SK-N-SH treated with all-trans-retinoic acid at 6 μM for 48 hours (cell line): ENCODE data around the gene CACNA2D4.

Source experiments
- BACH2 ChIP-seq: fragments of 250-450 bp; sonication (Bioruptor Pico); IDR thresholded peaks from 2 replicates; pipeline ENCODE4 v1.9.0; 2021; ENCODE audit warnings: mild to moderate bottlenecking, borderline replicate concordance
- GLIS3 ChIP-seq: fragments of 250-450 bp; sonication (Bioruptor Pico); IDR thresholded peaks from 2 replicates; pipeline ENCODE4 v1.5.0; 2020; ENCODE audit warnings: mild to moderate bottlenecking, moderate library complexity
- PPARA ChIP-seq: fragments of 250-450 bp; sonication (Bioruptor Pico); IDR thresholded peaks from 2 replicates; pipeline ENCODE4 v1.5.0; 2020; ENCODE audit warnings: mild to moderate bottlenecking, borderline replicate concordance
- RARB ChIP-seq: fragments of 250-450 bp; sonication (Bioruptor Pico); IDR thresholded peaks from 2 replicates; pipeline ENCODE4 v1.8.0; 2021; ENCODE audit warnings: mild to moderate bottlenecking, moderate library complexity
- TCF4 ChIP-seq: fragments of 250-450 bp; sonication (Bioruptor Pico); IDR thresholded peaks from 2 replicates; pipeline ENCODE4 v1.8.0; 2021; ENCODE audit warnings: mild to moderate bottlenecking, moderate library complexity, borderline replicate concordance
- ZC3H10 ChIP-seq: fragments of 250-450 bp; sonication (Bioruptor Pico); IDR thresholded peaks from 2 replicates; pipeline ENCODE4 v1.5.1; 2021; ENCODE audit warnings: mild to moderate bottlenecking, moderate library complexity
- ZFP3 ChIP-seq: fragments of 250-450 bp; sonication (Bioruptor Pico); IDR thresholded peaks from 2 replicates; pipeline ENCODE4 v1.5.0; 2020; ENCODE audit warnings: mild to moderate bottlenecking, moderate library complexity
- ZFP30 ChIP-seq: fragments of 450-650 bp; formaldehyde crosslinking; IDR thresholded peaks from 2 replicates; pipeline ENCODE4 v1.5.0; 2022; ENCODE audit warnings: mild to moderate bottlenecking, moderate library complexity
- ZNF70 ChIP-seq: fragments of 450-650 bp; formaldehyde crosslinking; IDR thresholded peaks from 2 replicates; pipeline ENCODE4 v1.5.0; 2020; ENCODE audit warnings: mild to moderate bottlenecking, moderate library complexity
- ZNF8 ChIP-seq: fragments of 450-650 bp; formaldehyde crosslinking; IDR thresholded peaks from 2 replicates; pipeline ENCODE4 v1.5.0; 2020; ENCODE audit warnings: mild to moderate bottlenecking, moderate library complexity
- TF ChIP-seq, protein P1 (sequence below): fragments of 250-450 bp; sonication (Bioruptor Pico); IDR thresholded peaks from 2 replicates; pipeline ENCODE4 v1.5.0; 2020; ENCODE audit warnings: mild to moderate bottlenecking, moderate library complexity
- TF ChIP-seq, protein P2 (sequence below): fragments of 250-450 bp; sonication (Bioruptor Pico); IDR thresholded peaks from 2 replicates; pipeline ENCODE4 v1.5.1; 2021; ENCODE audit warnings: mild to moderate bottlenecking, moderate library complexity
- TF ChIP-seq, protein P3 (sequence below): fragments of 250-450 bp; sonication (Bioruptor Pico); IDR thresholded peaks from 2 replicates; pipeline ENCODE4 v1.5.1; 2020; ENCODE audit warnings: low read depth, mild to moderate bottlenecking, moderate library complexity
- TF ChIP-seq, protein P4 (sequence below): fragments of 250-450 bp; sonication (Bioruptor Pico); IDR thresholded peaks from 2 replicates; pipeline ENCODE4 v1.8.0; 2020; ENCODE audit warnings: mild to moderate bottlenecking, moderate library complexity, borderline replicate concordance

DNA sequence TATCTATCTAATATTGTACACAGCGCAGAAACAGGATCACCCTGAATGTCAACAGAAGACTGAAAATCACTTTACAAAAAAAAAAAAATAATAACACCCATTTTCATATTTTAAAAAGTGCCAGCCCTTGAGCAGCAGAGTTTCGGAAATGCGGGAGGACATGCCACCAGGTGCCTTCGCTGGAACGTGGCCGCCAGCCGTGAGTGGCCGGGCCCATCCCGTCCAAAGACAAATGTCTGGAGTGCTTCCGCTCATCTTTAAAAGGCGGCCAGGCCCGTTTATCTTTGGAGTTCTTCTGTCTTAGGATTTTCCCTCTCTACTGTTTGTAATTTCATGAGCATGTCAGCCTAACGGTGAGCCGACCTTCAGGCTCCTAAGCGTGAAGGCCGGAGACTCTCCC is 54.6 kb downstream of the CACNA2D4 start:
- no peak for TF ChIP-seq PPARA (CRISPR knock-in tag)
- TF ChIP-seq, protein P1, sequence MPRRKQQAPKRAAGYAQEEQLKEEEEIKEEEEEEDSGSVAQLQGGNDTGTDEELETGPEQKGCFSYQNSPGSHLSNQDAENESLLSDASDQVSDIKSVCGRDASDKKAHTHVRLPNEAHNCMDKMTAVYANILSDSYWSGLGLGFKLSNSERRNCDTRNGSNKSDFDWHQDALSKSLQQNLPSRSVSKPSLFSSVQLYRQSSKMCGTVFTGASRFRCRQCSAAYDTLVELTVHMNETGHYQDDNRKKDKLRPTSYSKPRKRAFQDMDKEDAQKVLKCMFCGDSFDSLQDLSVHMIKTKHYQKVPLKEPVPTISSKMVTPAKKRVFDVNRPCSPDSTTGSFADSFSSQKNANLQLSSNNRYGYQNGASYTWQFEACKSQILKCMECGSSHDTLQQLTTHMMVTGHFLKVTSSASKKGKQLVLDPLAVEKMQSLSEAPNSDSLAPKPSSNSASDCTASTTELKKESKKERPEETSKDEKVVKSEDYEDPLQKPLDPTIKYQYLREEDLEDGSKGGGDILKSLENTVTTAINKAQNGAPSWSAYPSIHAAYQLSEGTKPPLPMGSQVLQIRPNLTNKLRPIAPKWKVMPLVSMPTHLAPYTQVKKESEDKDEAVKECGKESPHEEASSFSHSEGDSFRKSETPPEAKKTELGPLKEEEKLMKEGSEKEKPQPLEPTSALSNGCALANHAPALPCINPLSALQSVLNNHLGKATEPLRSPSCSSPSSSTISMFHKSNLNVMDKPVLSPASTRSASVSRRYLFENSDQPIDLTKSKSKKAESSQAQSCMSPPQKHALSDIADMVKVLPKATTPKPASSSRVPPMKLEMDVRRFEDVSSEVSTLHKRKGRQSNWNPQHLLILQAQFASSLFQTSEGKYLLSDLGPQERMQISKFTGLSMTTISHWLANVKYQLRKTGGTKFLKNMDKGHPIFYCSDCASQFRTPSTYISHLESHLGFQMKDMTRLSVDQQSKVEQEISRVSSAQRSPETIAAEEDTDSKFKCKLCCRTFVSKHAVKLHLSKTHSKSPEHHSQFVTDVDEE (CRISPR knock-in tag) = no peak
- TF ChIP-seq, protein P2, sequence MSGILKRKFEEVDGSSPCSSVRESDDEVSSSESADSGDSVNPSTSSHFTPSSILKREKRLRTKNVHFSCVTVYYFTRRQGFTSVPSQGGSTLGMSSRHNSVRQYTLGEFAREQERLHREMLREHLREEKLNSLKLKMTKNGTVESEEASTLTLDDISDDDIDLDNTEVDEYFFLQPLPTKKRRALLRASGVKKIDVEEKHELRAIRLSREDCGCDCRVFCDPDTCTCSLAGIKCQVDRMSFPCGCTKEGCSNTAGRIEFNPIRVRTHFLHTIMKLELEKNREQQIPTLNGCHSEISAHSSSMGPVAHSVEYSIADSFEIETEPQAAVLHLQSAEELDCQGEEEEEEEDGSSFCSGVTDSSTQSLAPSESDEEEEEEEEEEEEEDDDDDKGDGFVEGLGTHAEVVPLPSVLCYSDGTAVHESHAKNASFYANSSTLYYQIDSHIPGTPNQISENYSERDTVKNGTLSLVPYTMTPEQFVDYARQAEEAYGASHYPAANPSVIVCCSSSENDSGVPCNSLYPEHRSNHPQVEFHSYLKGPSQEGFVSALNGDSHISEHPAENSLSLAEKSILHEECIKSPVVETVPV (CRISPR knock-in tag) = no peak
- TF ChIP-seq, protein P3, sequence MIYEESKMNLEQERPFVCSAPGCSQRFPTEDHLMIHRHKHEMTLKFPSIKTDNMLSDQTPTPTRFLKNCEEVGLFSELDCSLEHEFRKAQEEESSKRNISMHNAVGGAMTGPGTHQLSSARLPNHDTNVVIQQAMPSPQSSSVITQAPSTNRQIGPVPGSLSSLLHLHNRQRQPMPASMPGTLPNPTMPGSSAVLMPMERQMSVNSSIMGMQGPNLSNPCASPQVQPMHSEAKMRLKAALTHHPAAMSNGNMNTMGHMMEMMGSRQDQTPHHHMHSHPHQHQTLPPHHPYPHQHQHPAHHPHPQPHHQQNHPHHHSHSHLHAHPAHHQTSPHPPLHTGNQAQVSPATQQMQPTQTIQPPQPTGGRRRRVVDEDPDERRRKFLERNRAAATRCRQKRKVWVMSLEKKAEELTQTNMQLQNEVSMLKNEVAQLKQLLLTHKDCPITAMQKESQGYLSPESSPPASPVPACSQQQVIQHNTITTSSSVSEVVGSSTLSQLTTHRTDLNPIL = no peak
- TF ChIP-seq BACH2 (CRISPR knock-in tag) = no peak
- TF ChIP-seq, protein P4, sequence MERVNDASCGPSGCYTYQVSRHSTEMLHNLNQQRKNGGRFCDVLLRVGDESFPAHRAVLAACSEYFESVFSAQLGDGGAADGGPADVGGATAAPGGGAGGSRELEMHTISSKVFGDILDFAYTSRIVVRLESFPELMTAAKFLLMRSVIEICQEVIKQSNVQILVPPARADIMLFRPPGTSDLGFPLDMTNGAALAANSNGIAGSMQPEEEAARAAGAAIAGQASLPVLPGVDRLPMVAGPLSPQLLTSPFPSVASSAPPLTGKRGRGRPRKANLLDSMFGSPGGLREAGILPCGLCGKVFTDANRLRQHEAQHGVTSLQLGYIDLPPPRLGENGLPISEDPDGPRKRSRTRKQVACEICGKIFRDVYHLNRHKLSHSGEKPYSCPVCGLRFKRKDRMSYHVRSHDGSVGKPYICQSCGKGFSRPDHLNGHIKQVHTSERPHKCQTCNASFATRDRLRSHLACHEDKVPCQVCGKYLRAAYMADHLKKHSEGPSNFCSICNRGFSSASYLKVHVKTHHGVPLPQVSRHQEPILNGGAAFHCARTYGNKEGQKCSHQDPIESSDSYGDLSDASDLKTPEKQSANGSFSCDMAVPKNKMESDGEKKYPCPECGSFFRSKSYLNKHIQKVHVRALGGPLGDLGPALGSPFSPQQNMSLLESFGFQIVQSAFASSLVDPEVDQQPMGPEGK (CRISPR knock-in tag) = no peak
- no peak for TF ChIP-seq RARB
- TF ChIP-seq ZC3H10 = no peak
- TF ChIP-seq ZNF8 (CRISPR knock-in tag) = no peak
- no peak for TF ChIP-seq ZNF70 (CRISPR knock-in tag)
- TF ChIP-seq TCF4 = no peak
- no peak for TF ChIP-seq GLIS3 (CRISPR knock-in tag)
- no peak for TF ChIP-seq ZFP3 (CRISPR knock-in tag)
- TF ChIP-seq ZFP30 (CRISPR knock-in tag) = no peak
